Measurements from ENCODE around the gene ZNF763. TPM values are rescaled to one million over a fixed set of nuclear protein-coding genes. Genes with fewer than 3 reads are reported as not detected.

The ZNF763 gene
- total RNA-seq, 1 experiment from 2014 or later: 0.23 TPM

DNA sequence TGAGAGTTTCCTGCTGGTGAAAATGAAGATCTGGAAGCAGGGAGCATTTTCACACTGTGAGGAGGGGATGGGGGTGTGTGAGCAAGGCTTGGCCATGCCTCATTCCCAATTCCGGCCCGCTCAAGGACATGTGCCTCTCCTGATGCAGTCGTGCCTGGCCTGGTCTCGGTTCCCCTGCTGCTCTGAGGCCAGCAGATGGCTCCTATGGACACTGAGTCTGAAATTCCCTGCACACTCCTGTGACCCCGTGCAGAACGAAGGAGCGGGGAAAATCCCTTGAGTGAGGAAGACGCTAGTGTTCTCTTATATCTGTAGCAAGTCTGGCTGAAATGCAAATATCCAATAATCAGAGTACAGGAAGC lies 363 bp upstream of the ZNF763 start:
- TF ChIP-seq, protein P1, sequence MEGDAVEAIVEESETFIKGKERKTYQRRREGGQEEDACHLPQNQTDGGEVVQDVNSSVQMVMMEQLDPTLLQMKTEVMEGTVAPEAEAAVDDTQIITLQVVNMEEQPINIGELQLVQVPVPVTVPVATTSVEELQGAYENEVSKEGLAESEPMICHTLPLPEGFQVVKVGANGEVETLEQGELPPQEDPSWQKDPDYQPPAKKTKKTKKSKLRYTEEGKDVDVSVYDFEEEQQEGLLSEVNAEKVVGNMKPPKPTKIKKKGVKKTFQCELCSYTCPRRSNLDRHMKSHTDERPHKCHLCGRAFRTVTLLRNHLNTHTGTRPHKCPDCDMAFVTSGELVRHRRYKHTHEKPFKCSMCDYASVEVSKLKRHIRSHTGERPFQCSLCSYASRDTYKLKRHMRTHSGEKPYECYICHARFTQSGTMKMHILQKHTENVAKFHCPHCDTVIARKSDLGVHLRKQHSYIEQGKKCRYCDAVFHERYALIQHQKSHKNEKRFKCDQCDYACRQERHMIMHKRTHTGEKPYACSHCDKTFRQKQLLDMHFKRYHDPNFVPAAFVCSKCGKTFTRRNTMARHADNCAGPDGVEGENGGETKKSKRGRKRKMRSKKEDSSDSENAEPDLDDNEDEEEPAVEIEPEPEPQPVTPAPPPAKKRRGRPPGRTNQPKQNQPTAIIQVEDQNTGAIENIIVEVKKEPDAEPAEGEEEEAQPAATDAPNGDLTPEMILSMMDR (IDR thresholded peaks at IDR 0.05; ENCODE audit: unreplicated experiment): no peak
- peaks cover 6% of the 10 kb centered on the region for H3K36me3 Mint-ChIP-seq (ENCODE audit: insufficient read depth, unreplicated experiment)
- CTCF ChIA-PET: no interaction called here
- POLR2A ChIA-PET: interaction anchor here (0.8 to 1.4 kb wide), 2 partner anchors 19 to 40 kb away, joined by 3 read pairs; no protein-coding TSS in a partner anchor
- BruUV-seq (replicated peaks): no TSS peak
- no peaks in the 10 kb centered on the region for H3K27me3 Mint-ChIP-seq (ENCODE audit: insufficient read depth, unreplicated experiment)
- no peak for DNase-seq (ENCODE audit: unreplicated experiment)
- intact Hi-C loops (cut with micrococcal nuclease): no loop called here
- peaks cover 38% of the 10 kb centered on the region for H3K9me3 Mint-ChIP-seq (ENCODE audit: unreplicated experiment)
- no peak overlapping the region for H3K27ac Mint-ChIP-seq (ENCODE audit: low read depth, unreplicated experiment)
- H3K4me3 Mint-ChIP-seq (ENCODE audit: unreplicated experiment): no peak overlapping the region
- no peaks in the 10 kb centered on the region for H3K4me1 Mint-ChIP-seq (ENCODE audit: insufficient read depth, unreplicated experiment)

DNA sequence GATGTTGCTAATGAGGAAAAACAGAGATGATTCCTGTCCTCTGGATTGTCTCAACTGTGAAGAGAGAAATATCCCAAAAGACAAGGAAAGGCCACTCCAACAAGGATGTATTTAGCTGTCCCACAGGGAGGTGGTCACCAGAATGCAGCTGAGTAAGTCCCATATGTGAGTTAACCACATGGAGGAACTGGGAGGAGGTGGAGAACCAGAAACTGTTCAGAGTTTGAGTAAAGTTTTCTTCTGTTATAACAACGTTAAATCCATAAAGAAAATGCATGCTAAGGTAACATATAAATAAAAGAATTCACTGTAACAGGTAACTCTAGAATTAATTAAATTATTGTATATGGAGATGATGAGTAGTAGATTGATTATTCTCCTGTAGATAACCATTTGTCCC lies 5.3 kb downstream of the ZNF763 start:
- Mint-ChIP-seq H3K27ac (ENCODE audit: low read depth, unreplicated experiment) (no peak overlapping the region), H3K4me3 (ENCODE audit: unreplicated experiment) (no peak overlapping the region), H3K4me1 (ENCODE audit: insufficient read depth, unreplicated experiment) (no peaks in the 10 kb centered on the region), H3K36me3 (ENCODE audit: insufficient read depth, unreplicated experiment) (no peaks in the 10 kb centered on the region), H3K27me3 (ENCODE audit: insufficient read depth, unreplicated experiment) (no peaks in the 10 kb centered on the region), H3K9me3 (ENCODE audit: unreplicated experiment) (peaks cover 37% of the 10 kb centered on the region)
- BruUV-seq (replicated peaks): no TSS peak
- ChIA-PET CTCF (no interaction called here), POLR2A (no interaction called here)
- intact Hi-C loops (cut with micrococcal nuclease): no loop called here
- no peak for DNase-seq (ENCODE audit: unreplicated experiment)
- TF ChIP-seq, protein P1 (IDR thresholded peaks at IDR 0.05; ENCODE audit: unreplicated experiment): no peak

DNA sequence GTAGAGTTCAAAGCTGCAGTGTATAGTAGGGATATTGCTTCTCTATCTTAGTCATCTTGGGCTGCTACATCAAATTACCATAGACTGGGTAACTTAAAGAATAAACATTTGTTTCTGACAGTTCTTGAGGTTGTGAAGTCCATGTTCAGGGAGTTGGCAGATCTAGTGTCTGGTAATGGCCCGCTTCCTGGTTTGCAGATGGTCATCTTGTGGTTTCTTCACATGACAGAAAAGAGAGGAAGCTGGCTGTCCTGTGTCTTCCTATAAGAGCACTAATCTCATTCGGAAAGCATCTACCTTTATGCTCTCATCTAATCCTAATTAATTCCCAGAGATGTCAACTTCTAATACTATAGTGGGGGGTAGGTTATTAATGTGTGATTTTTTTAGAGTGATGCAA lies 6.2 kb downstream of the ZNF763 start:
- H3K4me1 Mint-ChIP-seq (ENCODE audit: insufficient read depth, unreplicated experiment): no peaks in the 10 kb centered on the region
- no peaks in the 10 kb centered on the region for H3K27me3 Mint-ChIP-seq (ENCODE audit: insufficient read depth, unreplicated experiment)
- intact Hi-C loops (cut with micrococcal nuclease): no loop called here
- DNase-seq (ENCODE audit: unreplicated experiment): no peak
- H3K36me3 Mint-ChIP-seq (ENCODE audit: insufficient read depth, unreplicated experiment): no peaks in the 10 kb centered on the region
- no peak overlapping the region for H3K4me3 Mint-ChIP-seq (ENCODE audit: unreplicated experiment)
- peaks cover 30% of the 10 kb centered on the region for H3K9me3 Mint-ChIP-seq (ENCODE audit: unreplicated experiment)
- no peak overlapping the region for H3K27ac Mint-ChIP-seq (ENCODE audit: low read depth, unreplicated experiment)
- TF ChIP-seq, protein P1 (IDR thresholded peaks at IDR 0.05; ENCODE audit: unreplicated experiment): no peak
- no TSS peak for BruUV-seq (replicated peaks)
- ChIA-PET CTCF (no interaction called here), POLR2A (interaction anchor here (0.6 kb wide), 1 partner anchor 64 kb away, joined by 3 read pairs; no protein-coding TSS in a partner anchor)

DNA sequence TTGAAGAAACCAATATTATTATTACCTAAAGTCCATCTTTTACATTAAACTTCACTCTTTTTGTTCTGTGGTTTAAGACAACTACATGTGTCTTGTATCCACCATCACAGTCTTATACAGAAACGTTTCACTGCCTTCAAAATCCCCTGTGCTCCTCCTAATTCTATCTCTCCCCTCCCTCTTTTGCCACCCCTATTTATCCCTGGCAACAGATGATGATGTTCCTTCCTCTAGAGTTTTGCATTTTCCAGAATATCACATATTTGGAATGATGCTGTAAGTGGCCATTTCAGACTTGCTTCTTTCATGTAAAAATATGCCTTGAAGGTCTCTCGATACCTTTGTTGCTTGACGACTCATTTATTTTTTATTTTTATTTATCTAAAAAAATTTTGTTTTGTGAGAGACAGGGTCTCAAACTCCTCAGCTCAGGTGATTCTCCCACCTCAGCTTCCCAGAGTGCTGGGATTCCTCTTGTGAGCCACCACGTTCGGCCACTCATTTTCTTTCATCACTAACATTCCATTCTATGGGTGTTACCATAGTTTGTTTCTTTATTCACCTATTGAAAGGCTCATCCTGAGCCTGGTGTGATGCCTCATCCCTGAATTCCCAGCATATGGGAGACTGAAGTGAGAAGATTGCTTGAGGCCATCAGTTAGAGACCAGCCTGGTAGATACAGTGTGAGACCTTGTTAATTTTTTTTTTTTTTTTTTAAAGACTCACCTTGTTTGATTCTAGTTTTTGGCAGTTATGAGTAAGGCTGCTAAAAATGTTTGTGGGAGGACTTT lies 8.4 kb downstream of the ZNF763 start:
- no peaks in the 10 kb centered on the region for H3K27me3 Mint-ChIP-seq (ENCODE audit: insufficient read depth, unreplicated experiment)
- H3K9me3 Mint-ChIP-seq (ENCODE audit: unreplicated experiment): peaks cover 22% of the 10 kb centered on the region
- no peak overlapping the region for H3K27ac Mint-ChIP-seq (ENCODE audit: low read depth, unreplicated experiment)
- ChIA-PET POLR2A (no interaction called here), CTCF (no interaction called here)
- TF ChIP-seq, protein P1 (IDR thresholded peaks at IDR 0.05; ENCODE audit: unreplicated experiment): no peak
- DNase-seq (ENCODE audit: unreplicated experiment): no peak
- H3K36me3 Mint-ChIP-seq (ENCODE audit: insufficient read depth, unreplicated experiment): no peaks in the 10 kb centered on the region
- no TSS peak for BruUV-seq (replicated peaks)
- intact Hi-C loops (cut with micrococcal nuclease): no loop called here
- no peaks in the 10 kb centered on the region for H3K4me1 Mint-ChIP-seq (ENCODE audit: insufficient read depth, unreplicated experiment)
- no peak overlapping the region for H3K4me3 Mint-ChIP-seq (ENCODE audit: unreplicated experiment)

Measured in MCF 10A (cell line).